Heart left ventricle (tissue), 13 donors: ENCODE results near the gene HMGA1.

ENCODE experiments used
- POLR2A ChIP-seq, 2 donors: fragments of 450-650 bp; IDR thresholded peaks; one replicate each; pipeline ENCODE4 v1.6.1; 2017; ENCODE audit warnings: antibody characterized with exemption in 2 of 2, mild to moderate bottlenecking in 2 of 2, moderate library complexity in 2 of 2
- TF ChIP-seq, protein P1 (sequence below), 12 donors: fragments of 200-600 bp; sonication (generic) in 4 of 12; IDR thresholded peaks; one replicate each; pipeline versions ENCODE4 v1.5.0 to v1.8.0; 2018 to 2022; ENCODE audit warnings: antibody characterized with exemption in 12 of 12, mild to moderate bottlenecking in 5 of 12
- donor health status: ischemic (EF 13 %, LVEDD 7.1; RV severe dilation, severe dysfunction).
- donor health status: DM: no; HTN: yes; CAD: no.
- donor health status: DM: no; HTN: no; CAD: no.
- donor health status: ischemic (EF 25% LVEDD 6.9; RV normal size, moderate dysfunction).
- donor health status: ischemic (EF 25% LVEDD 5.7; RV mildly dilated, moderate dysfunction).
- donor health status: ischemic (EF 35%, LVEDD 5.7; RV mildly dilated, moderate dysfunction).
- donor health status: nonischemic (EF 11% LVEDD 7.7; RV severe dilation, severe dysfunction).
- donor health status: DM: yes; HTN: yes; CAD: no.
- donor health status: PGD.
- donor health status: ischemic (EF 29% LVEDD 5.4; RV normal size, mild dysfunction).
- donor health status: nonischemic (EF 23%, LVEDD 6.1; RV moderate dilation, normal function).

DNA sequence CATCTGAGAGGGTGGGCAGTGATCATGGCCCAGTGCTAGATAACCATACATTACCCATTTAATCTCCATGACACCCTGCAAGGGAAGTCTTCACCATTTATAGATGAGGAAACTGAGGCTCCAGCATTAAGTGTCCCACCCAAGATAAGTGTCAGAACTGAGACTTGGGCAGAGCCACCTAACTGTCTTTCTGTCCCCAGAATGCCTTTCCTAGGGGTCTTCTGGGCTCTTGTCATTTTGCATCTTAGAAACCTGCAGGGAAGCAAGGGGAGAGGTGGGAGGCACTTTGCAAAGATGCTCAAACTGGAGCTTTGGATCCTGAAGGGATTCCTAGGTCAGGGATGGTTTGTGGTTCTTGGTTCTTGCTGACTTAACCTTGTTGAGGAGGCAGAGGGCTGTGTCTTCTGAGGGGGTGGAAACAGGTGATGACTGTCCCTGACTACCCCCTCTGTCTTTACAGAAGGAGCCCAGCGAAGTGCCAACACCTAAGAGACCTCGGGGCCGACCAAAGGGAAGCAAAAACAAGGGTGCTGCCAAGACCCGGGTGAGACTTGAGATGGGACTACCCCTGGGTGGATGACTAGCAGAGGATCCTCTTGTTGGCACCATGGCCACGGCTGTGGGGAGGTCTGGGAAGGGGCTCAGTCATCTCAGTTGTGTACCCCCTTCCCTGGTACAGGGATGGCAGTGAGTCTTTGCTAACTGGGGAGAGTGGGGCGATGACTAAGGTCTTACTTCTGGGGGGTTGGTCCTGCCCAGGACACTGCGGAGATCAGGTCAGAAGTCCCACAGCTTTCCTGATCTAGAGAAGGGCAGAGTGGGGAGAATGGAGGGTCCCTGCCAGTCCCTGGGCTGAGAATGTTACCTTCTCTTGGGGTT is 5.8 kb downstream of the HMGA1 start:
- TF ChIP-seq, protein P1, sequence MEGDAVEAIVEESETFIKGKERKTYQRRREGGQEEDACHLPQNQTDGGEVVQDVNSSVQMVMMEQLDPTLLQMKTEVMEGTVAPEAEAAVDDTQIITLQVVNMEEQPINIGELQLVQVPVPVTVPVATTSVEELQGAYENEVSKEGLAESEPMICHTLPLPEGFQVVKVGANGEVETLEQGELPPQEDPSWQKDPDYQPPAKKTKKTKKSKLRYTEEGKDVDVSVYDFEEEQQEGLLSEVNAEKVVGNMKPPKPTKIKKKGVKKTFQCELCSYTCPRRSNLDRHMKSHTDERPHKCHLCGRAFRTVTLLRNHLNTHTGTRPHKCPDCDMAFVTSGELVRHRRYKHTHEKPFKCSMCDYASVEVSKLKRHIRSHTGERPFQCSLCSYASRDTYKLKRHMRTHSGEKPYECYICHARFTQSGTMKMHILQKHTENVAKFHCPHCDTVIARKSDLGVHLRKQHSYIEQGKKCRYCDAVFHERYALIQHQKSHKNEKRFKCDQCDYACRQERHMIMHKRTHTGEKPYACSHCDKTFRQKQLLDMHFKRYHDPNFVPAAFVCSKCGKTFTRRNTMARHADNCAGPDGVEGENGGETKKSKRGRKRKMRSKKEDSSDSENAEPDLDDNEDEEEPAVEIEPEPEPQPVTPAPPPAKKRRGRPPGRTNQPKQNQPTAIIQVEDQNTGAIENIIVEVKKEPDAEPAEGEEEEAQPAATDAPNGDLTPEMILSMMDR (IDR thresholded peaks at IDR 0.05) = no peak
- TF ChIP-seq POLR2A (IDR thresholded peaks at IDR 0.05) = no peak
